Epithelial cell of esophagus (primary cell): ENCODE data around the gene C1QTNF6.

ENCODE experiments used
- DNase-seq: peaks from one replicate; pipeline ENCODE4 v3.0.0; 2010; ENCODE audit warnings: low read depth
- H3K4me3 ChIP-seq: 2 replicates; pipeline ENCODE4 v1.5.1; 2011; ENCODE audit warnings: mild to moderate bottlenecking, low read length, control low read depth
- CTCF ChIP-seq: IDR thresholded peaks from 2 replicates; pipeline ENCODE4 v1.5.1; 2011; ENCODE audit warnings: low read depth, mild to moderate bottlenecking, low read length, control low read depth, inconsistent platforms; ENCODE audit not compliant: insufficient read depth; ENCODE audit errors: missing control alignments

C1QTNF6 gene

GRCh38 chr22:37165940-37166674 is 21.9 kb downstream of the C1QTNF6 start:
- no peak for DNase-seq
- H3K4me3 ChIP-seq = no peak overlapping the region
- no peak for TF ChIP-seq CTCF

GRCh38 chr22:37165066-37165465 is 23.0 kb downstream of the C1QTNF6 start:
- no peak overlapping the region for H3K4me3 ChIP-seq
- DNase-seq = no peak
- TF ChIP-seq CTCF = no peak

DNA sequence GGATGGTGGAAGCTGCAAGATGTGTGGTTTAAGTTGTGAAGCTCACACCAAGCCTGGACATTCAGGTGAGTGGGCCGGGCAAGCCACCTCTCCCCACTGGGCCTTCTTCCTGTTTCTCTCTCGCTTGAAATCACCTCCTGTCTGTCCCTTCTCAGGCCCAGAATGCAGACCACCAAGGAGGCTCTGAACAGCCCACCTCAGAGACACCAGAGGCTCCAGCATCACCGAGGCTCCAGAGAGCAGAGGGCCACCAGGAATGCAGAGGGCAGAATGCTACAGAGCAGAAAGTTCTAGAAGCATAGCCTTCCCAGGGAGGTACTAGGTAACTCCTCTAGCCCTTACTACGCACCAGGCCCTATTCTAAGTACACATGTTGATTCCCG is 23.6 kb downstream of the C1QTNF6 start:
- TF ChIP-seq CTCF = no peak
- H3K4me3 ChIP-seq = no peak overlapping the region
- DNase-seq = no peak

DNA sequence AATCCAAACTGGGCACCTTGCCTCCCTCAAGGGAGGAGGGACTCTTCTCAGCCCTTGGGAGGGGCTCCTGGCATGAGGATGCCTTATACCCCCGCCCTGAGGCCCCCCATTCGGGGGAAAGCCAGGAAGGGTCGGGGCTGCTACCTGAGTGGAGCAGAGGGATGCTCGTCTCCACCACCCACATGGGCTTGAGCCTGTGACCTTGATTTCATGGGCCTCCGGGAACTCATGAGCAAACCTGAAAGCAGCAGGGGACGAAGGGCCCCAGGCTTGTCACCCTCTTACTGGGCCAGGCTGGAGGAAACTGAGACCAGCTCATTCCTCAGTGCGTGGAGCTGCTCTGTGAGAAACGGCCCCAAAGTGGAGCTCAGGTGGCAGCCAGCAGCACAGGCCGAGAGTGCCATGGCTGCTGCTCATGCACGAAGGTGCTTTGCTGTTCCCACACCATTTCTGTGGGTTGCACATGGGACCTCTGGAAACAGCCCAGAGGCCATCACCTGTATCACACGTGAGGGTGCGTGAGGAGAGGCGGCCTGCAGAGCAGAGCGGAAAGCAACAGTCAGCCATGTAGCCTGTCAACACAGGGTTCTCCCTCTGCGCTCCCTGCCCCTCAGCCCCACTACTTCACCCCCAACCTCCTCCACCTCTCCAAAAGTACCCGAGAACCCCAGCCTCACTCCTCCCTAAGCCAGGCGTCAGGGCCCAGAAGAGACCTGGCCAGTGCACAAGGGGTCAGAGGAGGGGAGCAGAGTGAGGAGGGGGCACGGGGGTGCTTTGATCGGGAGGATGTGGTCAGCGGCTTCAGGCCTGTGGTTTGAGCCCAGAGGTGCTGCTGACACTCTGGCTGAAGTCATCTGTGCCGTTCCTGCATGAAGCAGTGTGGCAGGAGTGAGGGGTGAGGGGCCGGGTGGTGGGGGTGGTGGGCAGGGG is 24.2 kb downstream of the C1QTNF6 start:
- TF ChIP-seq CTCF = no peak
- H3K4me3 ChIP-seq = no peak overlapping the region
- no peak for DNase-seq

DNA sequence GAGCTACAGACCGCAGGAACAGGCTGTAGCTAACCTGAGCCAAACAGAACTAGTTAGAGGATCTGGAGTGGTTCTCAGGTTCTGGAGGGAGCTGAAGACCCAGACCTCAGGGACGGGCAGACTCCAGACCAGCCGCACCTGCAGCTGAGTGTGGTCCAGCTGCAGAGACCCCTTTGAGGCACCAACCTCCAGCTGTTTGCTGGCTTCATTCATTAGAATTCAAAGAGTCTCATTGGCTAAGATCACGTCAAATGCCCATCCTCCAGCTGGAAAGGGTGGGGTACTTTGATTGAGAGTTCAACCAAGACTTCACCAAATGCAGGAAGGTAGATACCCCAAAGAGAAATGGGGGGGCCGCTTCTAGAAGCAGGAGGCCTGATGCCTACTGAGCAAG is 25.0 kb downstream of the C1QTNF6 start:
- no peak for DNase-seq
- no peak overlapping the region for H3K4me3 ChIP-seq
- no peak for TF ChIP-seq CTCF

GRCh38 chr22:37162221-37163095 is 25.6 kb downstream of the C1QTNF6 start:
- DNase-seq = no peak
- H3K4me3 ChIP-seq = no peak overlapping the region
- no peak for TF ChIP-seq CTCF
